GM12874 (cell line): ENCODE measurements around the gene CGN.

ENCODE experiments used
- TF ChIP-seq, protein P1 (sequence below): IDR thresholded peaks from 2 replicates; pipeline ENCODE4 v1.5.1; 2011; ENCODE audit warnings: low read depth, mild to moderate bottlenecking, control low read depth, low read length, moderate library complexity; ENCODE audit not compliant: insufficient read depth

Gene CGN

DNA sequence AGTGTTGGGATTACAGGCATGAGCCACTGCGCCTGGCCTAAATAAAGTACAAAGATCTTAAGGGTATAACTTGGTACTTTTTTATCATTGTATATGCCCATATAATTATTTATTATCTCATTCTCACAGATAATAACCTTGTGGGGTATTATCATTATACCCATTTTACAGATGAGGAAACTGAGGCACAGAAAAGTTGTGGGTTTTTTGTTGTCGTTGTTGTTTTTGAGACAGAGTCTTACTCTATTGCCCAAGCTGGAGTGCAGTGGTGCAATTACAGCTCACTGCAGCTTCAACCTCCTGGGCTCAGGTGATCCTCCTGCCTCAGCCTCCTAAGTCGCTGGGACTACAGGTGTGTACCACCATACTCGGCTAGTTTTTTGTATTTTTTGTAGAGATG, 4.1 kb downstream of the CGN start:
- TF ChIP-seq, protein P1, sequence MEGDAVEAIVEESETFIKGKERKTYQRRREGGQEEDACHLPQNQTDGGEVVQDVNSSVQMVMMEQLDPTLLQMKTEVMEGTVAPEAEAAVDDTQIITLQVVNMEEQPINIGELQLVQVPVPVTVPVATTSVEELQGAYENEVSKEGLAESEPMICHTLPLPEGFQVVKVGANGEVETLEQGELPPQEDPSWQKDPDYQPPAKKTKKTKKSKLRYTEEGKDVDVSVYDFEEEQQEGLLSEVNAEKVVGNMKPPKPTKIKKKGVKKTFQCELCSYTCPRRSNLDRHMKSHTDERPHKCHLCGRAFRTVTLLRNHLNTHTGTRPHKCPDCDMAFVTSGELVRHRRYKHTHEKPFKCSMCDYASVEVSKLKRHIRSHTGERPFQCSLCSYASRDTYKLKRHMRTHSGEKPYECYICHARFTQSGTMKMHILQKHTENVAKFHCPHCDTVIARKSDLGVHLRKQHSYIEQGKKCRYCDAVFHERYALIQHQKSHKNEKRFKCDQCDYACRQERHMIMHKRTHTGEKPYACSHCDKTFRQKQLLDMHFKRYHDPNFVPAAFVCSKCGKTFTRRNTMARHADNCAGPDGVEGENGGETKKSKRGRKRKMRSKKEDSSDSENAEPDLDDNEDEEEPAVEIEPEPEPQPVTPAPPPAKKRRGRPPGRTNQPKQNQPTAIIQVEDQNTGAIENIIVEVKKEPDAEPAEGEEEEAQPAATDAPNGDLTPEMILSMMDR = no peak

DNA sequence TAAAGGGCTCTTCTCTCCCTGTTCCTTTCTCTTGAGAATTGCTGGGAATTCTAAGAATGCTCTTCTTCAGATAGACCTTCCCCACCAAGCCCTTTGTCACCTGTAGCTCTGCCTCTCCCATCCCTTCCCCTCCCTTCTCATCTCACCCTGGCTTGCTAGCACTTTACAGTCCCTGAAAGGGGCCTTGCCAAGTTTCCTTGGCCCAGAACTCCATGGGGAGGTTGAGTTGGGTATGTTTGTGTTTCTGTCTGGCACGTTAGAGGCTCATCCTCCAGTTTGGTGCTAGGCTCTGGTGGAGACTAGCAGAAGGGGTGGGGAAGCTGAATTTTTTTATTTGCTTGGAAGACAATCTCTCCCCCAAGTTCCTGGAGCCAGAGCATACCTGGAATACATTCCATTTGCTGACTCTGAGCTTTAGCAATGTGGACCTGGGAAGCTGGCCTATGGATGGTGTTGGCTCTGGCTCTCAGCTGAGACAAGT, 4.9 kb downstream of the CGN start:
- TF ChIP-seq, protein P1 = no peak

DNA sequence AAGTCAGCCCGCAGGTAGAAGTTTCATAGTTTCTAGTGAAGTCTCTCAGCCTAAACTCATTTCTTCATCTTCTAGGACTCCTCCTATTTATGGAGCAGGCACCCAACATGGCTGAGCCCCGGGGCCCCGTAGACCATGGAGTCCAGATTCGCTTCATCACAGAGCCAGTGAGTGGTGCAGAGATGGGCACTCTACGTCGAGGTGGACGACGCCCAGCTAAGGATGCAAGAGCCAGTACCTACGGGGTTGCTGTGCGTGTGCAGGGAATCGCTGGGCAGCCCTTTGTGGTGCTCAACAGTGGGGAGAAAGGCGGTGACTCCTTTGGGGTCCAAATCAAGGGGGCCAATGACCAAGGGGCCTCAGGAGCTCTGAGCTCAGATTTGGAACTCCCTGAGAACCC, 7.2 kb downstream of the CGN start:
- TF ChIP-seq, protein P1 = no peak

DNA sequence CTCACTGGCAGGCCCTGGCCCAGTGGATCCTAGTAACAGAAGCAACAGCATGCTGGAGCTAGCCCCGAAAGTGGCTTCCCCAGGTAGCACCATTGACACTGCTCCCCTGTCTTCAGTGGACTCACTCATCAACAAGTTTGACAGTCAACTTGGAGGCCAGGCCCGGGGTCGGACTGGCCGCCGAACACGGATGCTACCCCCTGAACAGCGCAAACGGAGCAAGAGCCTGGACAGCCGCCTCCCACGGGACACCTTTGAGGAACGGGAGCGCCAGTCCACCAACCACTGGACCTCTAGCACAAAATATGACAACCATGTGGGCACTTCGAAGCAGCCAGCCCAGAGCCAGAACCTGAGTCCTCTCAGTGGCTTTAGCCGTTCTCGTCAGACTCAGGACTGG, 7.7 kb downstream of the CGN start:
- TF ChIP-seq, protein P1 = no peak

DNA sequence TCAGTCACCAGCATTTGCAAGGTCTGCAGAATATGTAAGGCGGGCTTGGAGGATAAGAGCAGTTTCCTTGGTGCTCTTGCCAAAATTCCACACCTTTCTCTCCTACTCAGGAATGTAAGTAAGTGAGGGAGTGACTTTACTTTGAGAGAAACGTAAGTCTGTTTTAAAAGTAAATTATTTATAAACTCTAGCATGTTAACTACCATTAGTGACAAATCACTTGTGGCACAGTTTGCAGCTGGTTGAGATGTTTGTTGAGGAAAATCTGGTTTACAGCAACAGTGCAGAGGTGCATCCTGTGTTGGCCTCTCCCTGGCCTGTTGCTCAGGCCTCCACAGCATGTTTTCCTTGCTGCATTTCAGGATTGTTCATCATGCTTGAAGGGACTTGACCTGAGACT, 8.5 kb downstream of the CGN start:
- TF ChIP-seq, protein P1 = no peak

DNA sequence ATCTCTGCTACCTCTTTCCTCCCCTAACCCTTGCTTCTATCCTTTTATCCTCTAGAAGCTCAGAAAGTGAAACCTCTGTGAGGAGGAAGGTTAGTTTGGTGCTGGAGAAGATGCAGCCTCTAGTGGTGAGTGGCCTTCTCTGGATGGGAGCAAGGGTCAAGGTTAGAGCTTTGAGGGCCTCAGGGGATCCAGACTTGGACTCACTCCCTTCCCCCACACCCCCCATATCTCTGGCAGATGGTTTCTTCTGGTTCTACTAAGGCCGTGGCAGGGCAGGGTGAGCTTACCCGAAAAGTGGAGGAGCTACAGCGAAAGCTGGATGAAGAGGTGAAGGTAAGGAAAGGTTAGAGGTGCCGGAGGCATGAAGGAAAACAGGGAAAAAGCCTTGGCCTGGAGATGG, 9.2 kb downstream of the CGN start:
- TF ChIP-seq, protein P1 = 0 out of 2 replicates have a peak, but pooled peaks have one; percentile 15

DNA sequence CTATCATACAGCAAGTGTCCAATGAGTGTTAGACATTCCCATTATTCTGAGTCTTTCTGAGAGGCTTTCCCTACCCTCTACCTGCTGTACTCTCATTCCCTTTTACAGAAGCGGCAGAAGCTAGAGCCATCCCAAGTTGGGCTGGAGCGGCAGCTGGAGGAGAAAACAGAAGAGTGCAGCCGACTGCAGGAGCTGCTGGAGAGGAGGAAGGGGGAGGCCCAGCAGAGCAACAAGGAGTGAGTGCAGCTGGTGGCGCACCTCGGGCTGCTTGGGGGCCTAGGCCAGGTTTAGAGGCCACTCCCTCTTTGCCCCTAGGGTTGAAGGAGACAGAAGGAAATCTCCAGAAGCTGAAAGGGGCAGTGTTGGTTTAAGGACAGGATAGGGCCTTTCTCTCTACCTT, 12.1 kb downstream of the CGN start:
- TF ChIP-seq, protein P1 = no peak

DNA sequence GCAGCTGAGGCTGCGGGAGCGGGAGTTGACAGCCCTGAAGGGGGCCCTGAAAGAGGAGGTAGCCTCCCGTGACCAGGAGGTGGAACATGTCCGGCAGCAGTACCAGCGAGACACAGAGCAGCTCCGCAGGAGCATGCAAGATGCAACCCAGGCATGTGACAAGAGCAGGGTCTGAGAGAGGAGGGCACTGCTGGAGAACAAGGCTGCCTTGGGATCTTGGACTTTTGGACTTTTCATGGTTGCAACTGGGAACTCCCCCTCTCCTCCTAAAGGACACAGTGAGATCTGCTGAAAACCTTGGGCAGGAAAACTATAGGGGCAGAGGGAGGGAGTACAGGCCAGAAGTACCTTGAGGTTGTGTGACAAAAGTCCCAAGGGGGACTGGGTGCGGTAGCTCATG, 13.5 kb downstream of the CGN start:
- TF ChIP-seq, protein P1 = no peak
